ENCODE measurements around the gene ADD3.

Gene ADD3

GRCh38 chr10:110022716-110023504 is 15.1 kb downstream of the ADD3 start:
- DNase-seq (ENCODE audit: low spot score) (no peak), ATAC-seq (ENCODE audit: low read depth) (no peak)
- no peak for TF ChIP-seq CTCF (IDR thresholded peaks at IDR 0.05; ENCODE audit: poor library complexity, severe bottlenecking)
- Histone ChIP-seq H3K4me1 (ENCODE audit: insufficient read depth, poor library complexity, severe bottlenecking) (no peaks in the 10 kb centered on the region), H3K27ac (ENCODE audit: poor library complexity, severe bottlenecking) (no peak overlapping the region), H3K9me3 (ENCODE audit: severe bottlenecking) (no peaks in the 10 kb centered on the region), H3K36me3 (ENCODE audit: low read depth) (no peaks in the 10 kb centered on the region), H3K4me3 (ENCODE audit: severe bottlenecking) (no peak overlapping the region), H3K27me3 (ENCODE audit: insufficient read depth, poor library complexity, severe bottlenecking) (no peaks in the 10 kb centered on the region)

GRCh38 chr10:110023785-110024465 is 16.1 kb downstream of the ADD3 start:
- TF ChIP-seq CTCF (IDR thresholded peaks at IDR 0.05; ENCODE audit: poor library complexity, severe bottlenecking): no peak
- Histone ChIP-seq H3K27ac (ENCODE audit: poor library complexity, severe bottlenecking) (no peak overlapping the region), H3K4me1 (ENCODE audit: insufficient read depth, poor library complexity, severe bottlenecking) (no peaks in the 10 kb centered on the region), H3K4me3 (ENCODE audit: severe bottlenecking) (no peak overlapping the region), H3K36me3 (ENCODE audit: low read depth) (no peaks in the 10 kb centered on the region), H3K9me3 (ENCODE audit: severe bottlenecking) (no peaks in the 10 kb centered on the region), H3K27me3 (ENCODE audit: insufficient read depth, poor library complexity, severe bottlenecking) (no peaks in the 10 kb centered on the region)
- ATAC-seq (ENCODE audit: low read depth) (no peak), DNase-seq (ENCODE audit: low spot score) (no peak)

- no peak for TF ChIP-seq CTCF (IDR thresholded peaks at IDR 0.05; ENCODE audit: poor library complexity, severe bottlenecking)
- DNase-seq (ENCODE audit: low spot score) (no peak), ATAC-seq (ENCODE audit: low read depth) (no peak)
- H3K27me3 ChIP-seq (ENCODE audit: insufficient read depth, poor library complexity, severe bottlenecking): no peaks in the 10 kb centered on the region
- no peak overlapping the region for H3K4me3 ChIP-seq (ENCODE audit: severe bottlenecking)
- H3K9me3 ChIP-seq (ENCODE audit: severe bottlenecking): no peaks in the 10 kb centered on the region
- peaks cover 5% of the 10 kb centered on the region for H3K4me1 ChIP-seq (ENCODE audit: insufficient read depth, poor library complexity, severe bottlenecking)
- no peaks in the 10 kb centered on the region for H3K36me3 ChIP-seq (ENCODE audit: low read depth)
- H3K27ac ChIP-seq (ENCODE audit: poor library complexity, severe bottlenecking): no peak overlapping the region
Measured at GRCh38 chr10:110029450-110029849, 21.7 kb downstream of the ADD3 start.

GRCh38 chr10:110032801-110033700 is 25.3 kb downstream of the ADD3 start:
- Histone ChIP-seq H3K36me3 (ENCODE audit: low read depth) (no peaks in the 10 kb centered on the region; the same call in 1 of the 2 replicates), H3K9me3 (ENCODE audit: severe bottlenecking) (no peaks in the 10 kb centered on the region), H3K4me1 (ENCODE audit: insufficient read depth, poor library complexity, severe bottlenecking) (peaks cover 14% of the 10 kb centered on the region), H3K4me3 (ENCODE audit: severe bottlenecking) (no peak overlapping the region), H3K27ac (ENCODE audit: poor library complexity, severe bottlenecking) (no peak overlapping the region), H3K27me3 (ENCODE audit: insufficient read depth, poor library complexity, severe bottlenecking) (no peaks in the 10 kb centered on the region)
- ATAC-seq (ENCODE audit: low read depth) (no peak), DNase-seq (ENCODE audit: low spot score) (no peak)
- no peak for TF ChIP-seq CTCF (IDR thresholded peaks at IDR 0.05; ENCODE audit: poor library complexity, severe bottlenecking)

Data from RWPE2 (cell line).